ENCODE results near the gene TNFRSF18. TPM values are rescaled to one million over a fixed set of nuclear protein-coding genes. Genes with fewer than 3 reads are reported as not detected.
"Not testable (repeated sequence)": the region's sequence is repeated elsewhere in the genome, so short reads cannot be mapped to it uniquely, and the experiment has no call there.

TNFRSF18 gene
- total and polyA plus RNA-seq, 4 donors: 0.20 to 0.68 (median 0.29) TPM

DNA sequence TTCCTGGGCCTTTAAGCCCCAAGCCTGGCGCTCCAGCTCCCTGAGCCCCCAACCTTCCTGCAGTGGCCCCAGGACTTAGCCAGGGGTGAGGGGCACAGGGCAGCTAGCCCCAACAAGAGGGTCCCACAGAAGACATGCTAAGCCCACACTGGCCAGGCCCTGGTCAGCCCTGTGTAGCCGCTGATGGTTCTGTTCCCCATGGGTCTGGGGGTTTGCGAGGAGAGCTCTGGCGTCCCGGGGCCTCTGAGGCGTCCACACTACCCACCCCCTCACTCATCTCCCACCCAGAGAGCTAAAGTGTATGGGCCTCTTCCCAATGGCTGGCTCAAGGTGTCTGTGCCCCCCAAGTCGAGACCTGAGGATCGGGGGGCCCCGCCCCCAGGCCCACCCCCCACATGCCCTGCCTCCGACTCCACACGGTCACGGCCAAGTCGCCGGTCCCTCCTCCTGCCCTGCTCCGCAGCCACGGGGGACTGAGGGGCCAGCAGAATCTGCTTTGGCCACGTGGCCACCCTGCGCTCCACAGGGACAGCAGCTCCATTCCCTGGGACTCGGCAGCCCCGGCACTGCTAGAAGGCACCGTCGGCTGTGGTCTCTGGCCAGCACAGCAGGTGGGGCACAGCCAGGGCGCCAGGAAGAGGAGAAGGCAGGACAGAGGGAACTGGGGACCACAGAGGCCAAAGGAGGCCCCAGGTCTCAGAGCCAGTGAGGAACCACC is 7.8 kb downstream of the TNFRSF18 start:
- no peak overlapping the region for H3K4me3 ChIP-seq (ENCODE audit: low read depth, low read length)
- H3K36me3 ChIP-seq (ENCODE audit: control insufficient read depth, insufficient read depth, low read length): no peaks in the 10 kb centered on the region
- peaks cover 6% of the 10 kb centered on the region for H3K4me1 ChIP-seq (ENCODE audit: control insufficient read depth, insufficient read depth, low read length)
- no peak overlapping the region for H3K27ac ChIP-seq (ENCODE audit: low read depth, low read length)
- H3K27me3 ChIP-seq (ENCODE audit: control insufficient read depth, insufficient read depth, low read length): peaks cover 4% of the 10 kb centered on the region
- peaks cover 2% of the 10 kb centered on the region for H3K9me3 ChIP-seq (ENCODE audit: control insufficient read depth, insufficient read depth, low read length)
- 71% methylated on average over 19 of the region's 23 CpGs for WGBS (ENCODE audit: insufficient coverage)
- DNase-seq (ENCODE audit: low read depth in 4 of 6, low spot score in 6 of 6): no peak

DNA sequence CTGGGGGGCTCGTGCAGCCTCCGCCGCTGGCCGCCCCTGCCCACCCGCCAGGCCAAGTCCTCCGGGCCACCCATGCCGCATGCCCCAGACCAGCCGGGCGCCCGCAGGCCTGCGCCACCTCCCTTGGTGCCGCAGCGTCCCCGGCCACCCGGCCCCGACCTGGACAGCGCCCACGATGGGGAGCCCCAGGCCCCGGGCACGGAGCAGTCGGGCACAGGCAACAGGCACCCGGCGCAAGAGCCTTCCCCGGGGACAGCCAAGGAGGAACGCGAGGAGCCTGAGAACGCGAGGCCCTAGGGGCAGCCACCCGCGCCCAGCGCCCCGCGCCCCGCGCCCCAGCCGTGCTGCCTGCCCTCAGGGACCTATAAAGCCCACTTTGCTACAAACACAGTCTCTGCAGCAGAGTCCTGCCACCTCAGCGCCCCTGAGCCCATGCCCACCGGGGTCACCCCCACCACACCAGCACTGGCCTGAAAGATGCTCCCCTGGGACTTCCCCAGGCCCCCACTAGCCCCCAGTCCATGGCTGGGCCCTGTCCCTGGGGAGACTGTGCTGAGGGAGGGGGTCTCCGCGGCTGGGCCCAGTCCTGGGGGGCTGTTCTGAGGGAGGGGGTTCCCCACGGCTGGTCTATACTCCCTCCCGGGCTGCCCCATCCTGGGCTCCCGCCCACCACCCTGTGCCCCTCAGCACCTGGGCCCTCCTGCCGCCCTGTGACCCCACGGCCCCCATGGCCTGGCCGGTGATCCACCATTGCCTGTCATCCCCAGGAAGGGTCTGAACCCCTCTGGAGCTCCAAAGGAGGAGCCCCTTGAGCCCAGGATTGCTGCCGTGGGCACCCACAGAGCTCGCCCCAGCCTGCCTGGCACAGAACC is 8.6 kb downstream of the TNFRSF18 start:
- H3K4me1 ChIP-seq (ENCODE audit: control insufficient read depth, insufficient read depth, low read length): peaks cover 6% of the 10 kb centered on the region
- peaks cover 2% of the 10 kb centered on the region for H3K9me3 ChIP-seq (ENCODE audit: control insufficient read depth, insufficient read depth, low read length)
- 91% methylated on average over 44 of the region's 48 CpGs for WGBS (ENCODE audit: insufficient coverage)
- H3K36me3 ChIP-seq (ENCODE audit: control insufficient read depth, insufficient read depth, low read length): no peaks in the 10 kb centered on the region
- no peak for DNase-seq (ENCODE audit: low read depth in 4 of 6, low spot score in 6 of 6)
- H3K27me3 ChIP-seq (ENCODE audit: control insufficient read depth, insufficient read depth, low read length): peaks cover 4% of the 10 kb centered on the region
- H3K4me3 ChIP-seq (ENCODE audit: low read depth, low read length): no peak overlapping the region
- no peak overlapping the region for H3K27ac ChIP-seq (ENCODE audit: low read depth, low read length)

- Histone ChIP-seq H3K36me3 (ENCODE audit: control insufficient read depth, insufficient read depth, low read length) (no peaks in the 10 kb centered on the region), H3K4me1 (ENCODE audit: control insufficient read depth, insufficient read depth, low read length) (peaks cover 6% of the 10 kb centered on the region), H3K27me3 (ENCODE audit: control insufficient read depth, insufficient read depth, low read length) (peaks cover 4% of the 10 kb centered on the region), H3K4me3 (ENCODE audit: low read depth, low read length) (no peak overlapping the region), H3K27ac (ENCODE audit: low read depth, low read length) (no peak overlapping the region), H3K9me3 (ENCODE audit: control insufficient read depth, insufficient read depth, low read length) (peaks cover 2% of the 10 kb centered on the region)
- no peak for DNase-seq (ENCODE audit: low read depth in 4 of 6, low spot score in 6 of 6)
- 89% methylated on average over 7 of the region's 8 CpGs for WGBS (ENCODE audit: insufficient coverage)
These were observed 9.2 kb downstream of the TNFRSF18 start for GRCh38 chr1:1197188-1197500.

DNA sequence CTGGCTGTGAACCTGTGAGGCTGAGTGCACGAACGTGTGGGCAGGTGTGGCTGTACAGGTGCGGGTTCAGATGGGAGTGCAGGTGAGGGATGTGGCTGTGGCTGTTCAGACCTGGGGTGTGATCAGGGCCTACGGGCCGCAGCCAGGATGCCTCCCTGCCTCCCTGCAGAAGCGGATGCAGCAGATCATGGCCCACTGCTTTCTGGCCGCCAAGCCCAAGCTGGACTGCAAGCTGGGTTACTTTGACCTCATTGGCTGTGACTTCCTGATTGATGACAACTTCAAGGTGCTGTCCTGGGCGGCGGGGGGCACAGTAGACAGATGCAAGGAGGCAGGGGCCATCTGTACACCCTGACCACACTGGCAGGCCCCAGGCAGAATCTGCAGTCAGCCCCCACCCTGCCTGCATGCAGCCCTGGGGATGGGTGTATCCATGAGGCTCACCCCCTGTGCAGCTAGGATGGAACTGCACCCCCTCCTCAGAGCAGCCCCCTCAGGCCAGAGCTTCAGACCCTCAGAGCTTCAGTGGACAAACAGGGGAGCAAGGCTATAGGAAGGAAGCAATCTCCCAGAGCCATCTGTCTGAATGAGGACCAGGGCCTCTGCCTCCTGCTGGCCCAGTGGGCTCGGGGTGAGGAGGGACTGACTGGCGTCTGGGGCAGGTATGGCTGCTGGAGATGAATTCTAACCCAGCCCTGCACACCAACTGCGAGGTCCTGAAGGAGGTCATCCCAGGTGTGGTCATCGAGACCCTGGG is 9.8 kb downstream of the TNFRSF18 start:
- 74% methylated on average over 11 of the region's 13 CpGs for WGBS (ENCODE audit: insufficient coverage)
- Histone ChIP-seq H3K4me1 (ENCODE audit: control insufficient read depth, insufficient read depth, low read length) (peaks cover 6% of the 10 kb centered on the region), H3K4me3 (ENCODE audit: low read depth, low read length) (no peak overlapping the region), H3K9me3 (ENCODE audit: control insufficient read depth, insufficient read depth, low read length) (peaks cover 2% of the 10 kb centered on the region), H3K27ac (ENCODE audit: low read depth, low read length) (no peak overlapping the region), H3K27me3 (ENCODE audit: control insufficient read depth, insufficient read depth, low read length) (peaks cover 4% of the 10 kb centered on the region), H3K36me3 (ENCODE audit: control insufficient read depth, insufficient read depth, low read length) (no peaks in the 10 kb centered on the region)
- no peak for DNase-seq (ENCODE audit: low read depth in 4 of 6, low spot score in 6 of 6)

DNA sequence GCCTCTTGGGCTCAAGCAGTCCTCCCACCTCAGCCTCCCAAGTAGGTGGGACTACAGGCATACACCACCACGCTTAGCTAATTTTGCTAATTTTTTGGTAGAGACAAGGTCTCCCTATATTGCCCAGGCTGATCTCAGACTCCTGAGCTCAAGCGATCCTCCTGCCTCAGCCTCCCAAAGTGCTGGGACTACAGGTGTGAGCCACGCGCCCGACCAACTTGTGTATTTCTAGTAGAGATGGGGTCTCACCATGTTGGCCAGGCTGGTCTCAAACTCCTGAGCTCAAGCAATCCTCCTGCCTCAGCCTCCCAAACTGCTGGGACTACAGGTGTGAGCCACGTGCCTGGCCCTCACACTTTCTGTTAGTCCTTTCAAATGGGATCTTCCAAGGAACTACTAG is 10.7 kb downstream of the TNFRSF18 start:
- not testable (repeated sequence) for H3K36me3 ChIP-seq (ENCODE audit: control insufficient read depth, insufficient read depth, low read length); DNase-seq (ENCODE audit: low read depth in 4 of 6, low spot score in 6 of 6); H3K27me3 ChIP-seq (ENCODE audit: control insufficient read depth, insufficient read depth, low read length); H3K27ac ChIP-seq (ENCODE audit: low read depth, low read length); H3K4me1 ChIP-seq (ENCODE audit: control insufficient read depth, insufficient read depth, low read length); H3K4me3 ChIP-seq (ENCODE audit: low read depth, low read length); H3K9me3 ChIP-seq (ENCODE audit: control insufficient read depth, insufficient read depth, low read length)
- 80% methylated on average over 4 of the region's 6 CpGs for WGBS (ENCODE audit: insufficient coverage)

DNA sequence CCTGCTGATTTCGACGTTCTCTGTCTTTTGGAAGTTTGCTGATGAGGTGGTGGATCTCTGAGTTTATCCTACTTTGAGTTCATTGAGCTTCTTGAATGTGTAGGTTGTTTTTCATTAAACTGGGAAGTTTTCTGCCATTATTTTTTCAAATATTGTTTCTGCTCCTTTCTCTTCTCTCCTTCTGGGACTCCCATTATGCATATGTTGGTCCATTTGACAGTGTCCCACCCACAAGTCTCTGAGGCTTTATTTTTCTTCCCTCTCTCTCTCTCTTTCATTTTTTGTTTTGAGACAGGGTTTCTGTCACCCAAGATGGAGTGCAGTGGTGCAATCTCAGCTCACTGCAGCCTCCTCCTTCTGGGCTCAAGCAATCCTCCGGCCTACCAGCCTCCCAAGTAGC is 11.7 kb downstream of the TNFRSF18 start:
- H3K27ac ChIP-seq (ENCODE audit: low read depth, low read length): no peak overlapping the region
- no peaks in the 10 kb centered on the region for H3K4me1 ChIP-seq (ENCODE audit: control insufficient read depth, insufficient read depth, low read length)
- H3K36me3 ChIP-seq (ENCODE audit: control insufficient read depth, insufficient read depth, low read length): no peaks in the 10 kb centered on the region
- no peaks in the 10 kb centered on the region for H3K27me3 ChIP-seq (ENCODE audit: control insufficient read depth, insufficient read depth, low read length)
- WGBS (ENCODE audit: insufficient coverage): no CpG with 5 or more reads among the region's 3 CpGs
- H3K9me3 ChIP-seq (ENCODE audit: control insufficient read depth, insufficient read depth, low read length): peaks cover 2% of the 10 kb centered on the region
- H3K4me3 ChIP-seq (ENCODE audit: low read depth, low read length): no peak overlapping the region
- no peak for DNase-seq (ENCODE audit: low read depth in 4 of 6, low spot score in 6 of 6)

DNA sequence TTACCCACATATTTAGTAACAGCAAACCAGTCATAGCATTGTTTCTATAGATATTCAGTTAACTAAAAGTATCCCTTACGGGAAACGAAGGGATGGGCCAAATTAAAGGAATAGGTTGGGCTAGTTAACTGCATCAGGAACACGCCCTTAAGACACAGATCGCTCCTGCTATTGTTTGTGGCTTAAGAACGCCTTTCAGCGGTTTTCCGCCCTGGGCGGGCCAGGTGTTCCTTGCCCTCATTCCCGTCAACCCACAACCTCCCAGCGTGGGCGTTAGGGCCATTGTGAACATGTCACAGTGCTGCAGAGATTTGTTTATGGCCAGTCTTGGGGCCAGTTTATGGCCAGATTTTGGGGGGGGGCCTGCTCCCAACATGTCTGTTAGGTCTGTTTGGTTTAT is 14.7 kb downstream of the TNFRSF18 start:
- 100% methylated on average over 1 of the region's 11 CpGs for WGBS (ENCODE audit: insufficient coverage)
- Histone ChIP-seq H3K36me3 (ENCODE audit: control insufficient read depth, insufficient read depth, low read length) (no peaks in the 10 kb centered on the region), H3K4me3 (ENCODE audit: low read depth, low read length) (no peak overlapping the region), H3K27ac (ENCODE audit: low read depth, low read length) (no peak overlapping the region), H3K9me3 (ENCODE audit: control insufficient read depth, insufficient read depth, low read length) (peaks cover 2% of the 10 kb centered on the region), H3K4me1 (ENCODE audit: control insufficient read depth, insufficient read depth, low read length) (no peaks in the 10 kb centered on the region), H3K27me3 (ENCODE audit: control insufficient read depth, insufficient read depth, low read length) (no peaks in the 10 kb centered on the region)
- no peak for DNase-seq (ENCODE audit: low read depth in 4 of 6, low spot score in 6 of 6)

DNA sequence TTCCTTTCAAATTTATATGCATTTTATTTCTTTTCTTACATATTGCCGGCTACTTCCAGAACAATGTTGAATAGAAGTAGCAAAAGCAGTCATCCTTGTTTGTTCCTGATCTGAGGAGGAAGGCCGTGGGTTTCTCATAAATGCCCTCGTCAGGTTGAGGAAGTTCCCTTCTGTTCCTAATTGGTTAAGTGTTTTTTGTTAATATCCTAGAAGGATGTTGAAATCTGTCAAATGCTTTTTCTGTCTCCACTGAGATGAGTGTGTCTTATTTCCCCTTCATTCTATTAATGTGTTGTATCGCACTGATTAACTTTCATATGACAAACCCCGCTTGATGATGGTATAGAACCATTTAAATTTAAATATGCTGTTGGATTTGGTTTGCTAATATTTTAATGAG is 17.3 kb downstream of the TNFRSF18 start:
- Histone ChIP-seq H3K4me1 (ENCODE audit: control insufficient read depth, insufficient read depth, low read length) (peaks cover 10% of the 10 kb centered on the region), H3K27me3 (ENCODE audit: control insufficient read depth, insufficient read depth, low read length) (no peaks in the 10 kb centered on the region), H3K27ac (ENCODE audit: low read depth, low read length) (no peak overlapping the region), H3K9me3 (ENCODE audit: control insufficient read depth, insufficient read depth, low read length) (no peaks in the 10 kb centered on the region), H3K36me3 (ENCODE audit: control insufficient read depth, insufficient read depth, low read length) (peaks cover 2% of the 10 kb centered on the region), H3K4me3 (ENCODE audit: low read depth, low read length) (no peak overlapping the region)
- WGBS (ENCODE audit: insufficient coverage): 71% methylated on average over 1 of the region's 5 CpGs
- DNase-seq (ENCODE audit: low read depth in 4 of 6, low spot score in 6 of 6): no peak

DNA sequence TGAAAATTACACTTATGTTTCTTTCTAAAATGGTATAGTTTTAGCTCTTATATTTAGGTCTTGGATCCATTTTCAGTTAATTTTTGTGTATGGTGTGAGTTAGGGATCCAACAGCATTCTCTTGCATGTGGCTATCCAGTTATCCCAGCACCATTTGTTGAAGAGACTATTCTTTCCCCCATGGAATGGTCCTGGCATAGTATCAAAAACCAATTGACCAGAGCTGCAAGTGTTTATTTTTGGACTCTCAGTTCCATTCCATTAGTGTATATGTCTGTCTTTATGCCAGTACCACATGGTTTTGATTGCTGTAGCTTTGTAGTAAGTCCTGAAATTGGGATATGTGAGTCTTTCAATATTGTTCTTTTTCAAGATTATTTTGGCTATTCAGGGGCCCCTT is 18.5 kb downstream of the TNFRSF18 start:
- no peak for DNase-seq (ENCODE audit: low read depth in 4 of 6, low spot score in 6 of 6)
- peaks cover 10% of the 10 kb centered on the region for H3K4me1 ChIP-seq (ENCODE audit: control insufficient read depth, insufficient read depth, low read length)
- no peak overlapping the region for H3K27ac ChIP-seq (ENCODE audit: low read depth, low read length)
- no peak overlapping the region for H3K4me3 ChIP-seq (ENCODE audit: low read depth, low read length)
- no peaks in the 10 kb centered on the region for H3K27me3 ChIP-seq (ENCODE audit: control insufficient read depth, insufficient read depth, low read length)
- no peaks in the 10 kb centered on the region for H3K9me3 ChIP-seq (ENCODE audit: control insufficient read depth, insufficient read depth, low read length)
- peaks cover 6% of the 10 kb centered on the region for H3K36me3 ChIP-seq (ENCODE audit: control insufficient read depth, insufficient read depth, low read length)

Measured in spinal cord (tissue), 10 donors.